HG02938 (cell line): Measurements from ENCODE around the gene CCL24.
"Not testable (repeated sequence)": the region's sequence is repeated elsewhere in the genome, so short reads cannot be mapped to it uniquely, and the experiment has no call there.

Experiments used
- ATAC-seq: cut with Tn5 transposase; IDR thresholded peaks from one replicate; pipeline ENCODE4 v1.9.1; 2021; ENCODE audit warnings: mild to moderate bottlenecking, moderate library complexity; ENCODE audit not compliant: unreplicated experiment

The CCL24 gene

GRCh38 chr7:75813781-75814236 is at the start of gene CCL24:
TSS of gene CCL24 (minus strand) at chr7:75813806. CDS start at chr7:75813715, 91 bp downstream.
- no peak for ATAC-seq

- ATAC-seq: no peak
Measured at GRCh38 chr7:75861636-75862035, 48.0 kb upstream of the CCL24 start.

- no peak for ATAC-seq
Measured at GRCh38 chr7:75858410-75858809, 44.8 kb upstream of the CCL24 start.

- no peak for ATAC-seq
Measured at GRCh38 chr7:75856536-75856935, 42.9 kb upstream of the CCL24 start.

- ATAC-seq: not testable (repeated sequence)
Measured at GRCh38 chr7:75854813-75855345, 41.3 kb upstream of the CCL24 start.

- no peak for ATAC-seq
Measured at GRCh38 chr7:75854233-75854632, 40.6 kb upstream of the CCL24 start.

- no peak for ATAC-seq
Measured at GRCh38 chr7:75850235-75850634, 36.6 kb upstream of the CCL24 start.

- no peak for ATAC-seq
Measured at GRCh38 chr7:75849573-75849972, 36.0 kb upstream of the CCL24 start.

- no peak for ATAC-seq
Measured at GRCh38 chr7:75847707-75848106, 34.1 kb upstream of the CCL24 start.

GRCh38 chr7:75845132-75845531 is 31.5 kb upstream of the CCL24 start:
- ATAC-seq: not testable (repeated sequence)

- ATAC-seq: no peak
Measured at GRCh38 chr7:75844158-75844557, 30.6 kb upstream of the CCL24 start.

- ATAC-seq: no peak
Measured at GRCh38 chr7:75843613-75844116, 30.1 kb upstream of the CCL24 start.

- ATAC-seq: peak; percentile 97
Measured at GRCh38 chr7:75842836-75843446, 29.3 kb upstream of the CCL24 start.

GRCh38 chr7:75840029-75840428 is 26.4 kb upstream of the CCL24 start:
- ATAC-seq: no peak

GRCh38 chr7:75838281-75838930 is 24.8 kb upstream of the CCL24 start:
- not testable (repeated sequence) for ATAC-seq

- ATAC-seq: no peak
Measured at GRCh38 chr7:75836798-75837197, 23.2 kb upstream of the CCL24 start.

- ATAC-seq: no peak
Measured at GRCh38 chr7:75835688-75836285, 22.2 kb upstream of the CCL24 start.

- ATAC-seq: not testable (repeated sequence)
Measured at GRCh38 chr7:75833662-75834061, 20.1 kb upstream of the CCL24 start.

GRCh38 chr7:75830978-75831377 is 17.4 kb upstream of the CCL24 start:
- ATAC-seq: no peak

- ATAC-seq: not testable (repeated sequence)
Measured at GRCh38 chr7:75829656-75830055, 16.1 kb upstream of the CCL24 start.

- ATAC-seq: no peak
Measured at GRCh38 chr7:75823198-75823910, 9.7 kb upstream of the CCL24 start.
